GM19240 (cell line): ENCODE data around the gene DDX47.

Experiments used
- DNase-seq: peaks from one replicate; pipeline ENCODE4 v3.0.0; 2011; ENCODE audit warnings: low spot score; ENCODE audit not compliant: insufficient read length

Gene DDX47

DNA sequence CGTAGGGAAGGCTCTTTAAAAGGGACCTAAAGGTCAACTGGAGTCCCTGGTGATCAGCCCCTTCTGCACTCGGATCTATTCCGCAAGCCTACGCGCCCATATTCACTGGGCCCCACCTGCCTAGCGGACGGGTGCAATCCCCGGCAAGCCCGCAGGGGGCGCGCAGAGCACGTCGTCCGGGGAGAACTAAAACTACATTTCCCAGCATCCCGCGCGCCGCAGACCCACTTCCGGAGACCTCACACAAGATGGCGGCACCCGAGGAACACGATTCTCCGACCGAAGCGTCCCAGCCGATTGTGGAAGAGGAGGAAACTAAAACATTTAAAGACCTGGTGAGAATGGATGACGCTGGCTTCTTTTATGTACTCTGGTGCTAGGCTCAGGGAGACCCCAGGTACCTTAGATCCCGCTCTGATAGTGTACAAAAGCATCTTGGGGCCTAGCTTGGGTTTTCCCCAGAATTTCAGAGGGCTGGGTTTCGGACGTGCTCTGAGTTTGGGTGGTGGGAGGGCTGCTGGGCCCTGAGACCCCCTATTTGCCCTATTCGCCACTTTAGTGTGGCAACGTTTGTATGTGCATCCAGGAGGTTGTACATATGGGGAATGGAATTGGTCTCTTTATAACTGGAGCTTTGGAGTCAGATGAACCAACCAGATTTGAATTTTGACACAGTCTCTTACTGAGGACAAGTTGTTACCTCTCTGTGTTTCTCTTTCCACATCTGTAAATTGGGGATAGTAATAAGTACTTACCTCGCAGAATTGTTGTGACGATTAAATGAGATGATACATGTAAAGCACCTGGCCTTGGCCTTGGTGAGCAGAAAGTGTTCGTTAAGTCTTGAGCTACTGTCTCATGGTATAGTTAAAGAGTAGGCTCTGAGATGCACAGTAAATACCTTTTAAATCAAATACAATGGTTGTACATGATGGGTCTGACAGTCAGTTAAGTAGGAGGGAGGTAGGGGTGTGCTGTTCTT is at the start of gene DDX47:
Gene DDX47, plus strand, starts transcription at position 227 of the 982 bp plus-strand sequence. Its CDS starts 22 bp downstream, at position 249.
- peak; percentile 64 for DNase-seq

- no peak for DNase-seq
Observed at GRCh38 chr12:12764824-12765223, 48.3 kb upstream of the DDX47 start.

- DNase-seq: no peak
Observed at GRCh38 chr12:12770262-12770661, 42.9 kb upstream of the DDX47 start.

DNA sequence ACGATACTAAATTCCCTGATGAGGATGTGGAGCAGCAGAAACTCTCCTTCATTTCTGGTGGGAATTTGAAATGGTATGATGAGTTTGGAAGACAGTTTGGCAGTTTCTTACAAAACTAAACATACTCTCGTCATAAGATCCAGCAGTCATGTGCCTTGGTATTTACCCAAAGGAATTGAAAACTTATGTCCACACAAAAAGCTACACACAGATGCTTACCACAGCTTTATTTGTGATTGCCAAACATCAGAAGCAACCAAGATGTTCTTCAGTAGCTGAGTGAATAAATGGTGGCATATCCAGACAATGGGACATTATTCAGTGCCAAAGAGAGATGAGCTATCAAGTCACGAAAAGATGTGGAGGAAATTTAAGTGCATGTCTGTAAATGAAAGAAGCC is 38.4 kb upstream of the DDX47 start:
- DNase-seq: no peak

GRCh38 chr12:12776261-12776660 is 36.9 kb upstream of the DDX47 start:
- DNase-seq: no peak

- no peak for DNase-seq
Observed at GRCh38 chr12:12777092-12777491, 36.1 kb upstream of the DDX47 start.

- no peak for DNase-seq
Observed at GRCh38 chr12:12779007-12779406, 34.1 kb upstream of the DDX47 start.

- no peak for DNase-seq
Observed at GRCh38 chr12:12779529-12779928, 33.6 kb upstream of the DDX47 start.

- DNase-seq: no peak
Observed at GRCh38 chr12:12784116-12784515, 29.0 kb upstream of the DDX47 start.

DNA sequence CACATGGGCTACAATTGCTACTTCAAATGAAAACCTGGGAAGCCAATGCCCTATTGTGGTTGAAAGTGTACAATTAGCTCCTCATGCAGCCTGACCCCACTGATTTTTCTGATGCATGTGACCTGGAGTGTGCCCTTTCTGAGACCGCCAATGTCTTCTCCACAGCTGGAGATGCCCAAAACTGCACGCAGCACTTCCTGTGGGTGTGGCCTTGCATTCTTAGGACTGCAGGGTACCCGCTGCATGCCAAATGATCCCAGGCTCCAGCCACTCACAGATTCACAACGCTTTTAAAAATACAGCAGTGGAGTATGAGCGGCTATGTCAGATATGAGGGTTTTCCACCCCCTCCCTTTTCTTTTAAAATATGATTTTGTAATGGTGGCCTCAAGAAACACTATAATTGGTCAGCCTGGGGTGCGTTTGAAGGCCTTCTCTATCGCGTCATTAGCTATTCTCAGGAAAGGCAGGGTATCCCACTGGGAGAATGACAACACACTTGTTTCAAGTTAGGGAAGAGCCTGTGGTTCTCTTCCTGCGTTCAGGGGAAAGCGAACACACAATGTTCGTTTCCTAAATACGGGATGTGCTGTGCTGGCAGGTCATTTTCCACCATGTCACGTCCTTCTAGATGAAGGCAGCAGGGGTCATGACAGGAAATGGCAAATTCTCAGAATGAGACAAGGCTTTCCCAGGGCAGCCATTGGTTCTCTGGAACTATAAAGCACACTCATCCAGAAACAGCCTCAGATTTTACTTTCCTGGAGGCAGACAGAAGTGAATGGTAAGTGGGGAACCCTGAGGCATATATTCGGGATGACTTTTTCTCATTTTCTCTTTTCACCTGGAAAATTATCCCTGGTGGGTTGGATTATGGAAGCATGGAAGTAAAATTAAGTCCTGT is 28.0 kb upstream of the DDX47 start, which contains the start of gene APOLD1:
Gene APOLD1, plus strand, starts transcription at position 749 of the 904 bp plus-strand sequence. Its CDS starts 33 bp downstream, at position 782.
- DNase-seq: no peak

GRCh38 chr12:12786351-12786705 is 26.8 kb upstream of the DDX47 start:
- no peak for DNase-seq

DNA sequence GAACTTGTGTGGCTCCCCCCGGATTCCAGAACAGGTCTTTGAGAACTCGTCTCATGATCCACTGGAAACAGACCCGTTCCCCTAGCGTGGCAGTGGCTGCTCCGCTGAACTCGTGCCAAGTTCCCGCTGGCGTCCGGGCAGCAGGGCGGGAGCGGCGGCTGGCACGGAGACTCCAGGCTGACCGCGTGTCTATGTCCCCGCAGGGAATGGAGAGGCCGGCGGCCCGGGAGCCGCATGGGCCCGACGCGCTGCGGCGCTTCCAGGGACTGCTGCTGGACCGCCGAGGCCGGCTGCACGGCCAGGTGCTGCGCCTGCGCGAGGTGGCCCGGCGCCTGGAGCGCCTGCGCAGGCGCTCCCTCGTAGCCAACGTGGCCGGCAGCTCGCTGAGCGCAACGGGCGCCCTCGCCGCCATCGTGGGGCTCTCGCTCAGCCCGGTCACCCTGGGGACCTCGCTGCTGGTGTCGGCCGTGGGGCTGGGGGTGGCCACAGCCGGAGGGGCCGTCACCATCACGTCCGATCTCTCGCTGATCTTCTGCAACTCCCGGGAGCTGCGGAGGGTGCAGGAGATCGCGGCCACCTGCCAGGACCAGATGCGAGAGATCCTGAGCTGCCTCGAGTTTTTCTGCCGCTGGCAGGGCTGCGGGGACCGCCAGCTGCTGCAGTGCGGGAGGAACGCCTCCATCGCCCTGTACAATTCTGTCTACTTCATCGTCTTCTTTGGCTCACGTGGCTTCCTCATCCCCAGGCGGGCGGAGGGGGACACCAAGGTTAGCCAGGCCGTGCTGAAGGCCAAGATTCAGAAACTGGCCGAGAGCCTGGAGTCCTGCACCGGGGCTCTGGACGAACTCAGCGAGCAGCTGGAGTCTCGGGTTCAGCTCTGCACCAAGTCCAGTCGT is 26.2 kb upstream of the DDX47 start:
- peak; percentile 86 for DNase-seq

DNA sequence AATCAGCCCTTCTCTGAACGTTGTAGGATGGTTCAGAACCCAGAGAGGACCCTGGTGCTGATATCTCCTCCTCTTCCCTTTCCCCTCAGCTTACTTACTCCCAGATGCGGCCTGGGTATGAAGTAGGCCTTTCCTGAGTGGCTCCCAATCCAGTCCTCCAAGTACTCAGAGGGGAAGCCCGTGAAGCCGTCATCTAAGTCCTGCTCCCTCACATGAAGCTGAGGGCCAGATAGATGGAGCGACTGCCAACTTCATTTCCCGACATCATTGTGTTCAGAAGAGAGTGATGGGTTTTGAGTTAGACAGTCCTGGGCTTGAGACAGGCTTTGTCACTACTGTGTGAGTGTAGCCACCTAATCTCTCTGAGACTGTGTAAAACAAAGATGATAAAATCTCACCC is 25.0 kb upstream of the DDX47 start:
- no peak for DNase-seq

GRCh38 chr12:12788675-12789368 is 24.3 kb upstream of the DDX47 start:
- DNase-seq: no peak

- no peak for DNase-seq
Observed at GRCh38 chr12:12790956-12791355, 22.2 kb upstream of the DDX47 start.

DNA sequence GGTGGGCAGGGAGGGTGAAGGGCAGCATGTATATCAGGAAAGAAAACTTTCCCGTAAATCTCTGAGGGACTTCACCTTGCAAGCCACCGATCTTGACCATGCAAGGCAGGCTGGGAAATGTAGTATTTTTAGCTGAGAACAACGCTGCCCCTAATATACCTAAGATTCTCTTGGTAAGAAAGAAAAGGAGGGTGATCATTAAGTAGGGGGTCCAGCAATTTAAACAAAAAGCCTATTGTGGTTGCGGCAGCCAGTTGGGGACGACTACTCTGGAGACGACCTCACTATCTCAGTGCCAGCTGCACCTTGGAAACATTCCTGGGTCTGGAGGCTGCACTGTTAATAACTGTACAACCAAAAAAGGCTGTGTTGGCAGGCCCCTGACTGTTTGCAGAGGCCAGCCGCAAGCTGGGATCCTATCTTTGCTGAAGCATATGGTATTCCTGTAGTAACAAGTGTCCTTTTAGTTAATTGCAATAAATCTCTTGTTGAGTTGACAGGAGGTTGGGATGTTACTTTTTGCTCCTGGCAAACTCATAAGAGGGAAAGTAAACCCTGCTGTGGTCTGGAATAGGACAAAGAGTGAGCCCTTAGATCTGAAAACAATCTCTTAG is 21.3 kb upstream of the DDX47 start:
- no peak for DNase-seq

DNA sequence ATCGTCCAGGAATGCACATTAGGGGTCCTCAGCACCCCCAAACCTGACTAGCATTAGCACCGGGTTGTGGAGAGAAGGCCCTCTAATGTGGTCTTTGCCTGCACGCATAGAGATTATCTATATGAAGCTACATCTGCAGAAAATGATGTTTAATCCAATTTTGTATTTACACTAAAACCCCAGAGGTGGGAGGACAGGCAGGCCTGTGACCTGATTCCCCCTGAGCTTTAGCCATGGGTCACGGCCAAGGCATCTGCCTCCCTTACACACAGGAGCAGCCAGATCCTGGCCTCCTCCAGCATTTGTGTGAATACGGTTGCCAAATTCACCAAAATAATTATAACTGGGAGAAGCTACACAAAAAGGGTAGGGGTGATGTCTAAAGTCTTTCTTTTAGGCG is 20.7 kb upstream of the DDX47 start:
- no peak for DNase-seq

GRCh38 chr12:12794686-12795085 is 18.5 kb upstream of the DDX47 start:
- DNase-seq: no peak

DNA sequence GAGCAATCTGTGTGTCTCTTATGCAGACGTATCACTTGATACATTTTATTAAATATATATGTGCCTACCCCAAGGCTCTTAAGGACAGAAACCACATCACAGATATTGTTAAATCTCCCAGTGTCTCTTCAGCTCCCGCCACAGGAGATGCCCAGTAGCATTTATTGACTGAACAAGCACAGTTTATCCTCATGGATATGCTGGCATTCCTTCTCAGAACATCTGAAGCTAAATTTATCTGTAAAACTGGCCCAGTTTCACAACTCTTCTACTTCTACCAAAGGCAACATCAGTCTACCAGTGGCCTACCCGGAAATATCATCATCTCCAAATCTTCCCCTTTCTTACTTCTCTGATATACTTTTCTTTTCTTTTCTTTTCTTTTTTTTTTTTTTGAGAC is 17.0 kb upstream of the DDX47 start:
- no peak for DNase-seq
